NCI-H2227 (cell line): Measurements from ENCODE around the gene ADGRG3.

ENCODE experiments used
- DNase-seq: peaks from one replicate; lab custom pipeline; 2025; ENCODE audit not compliant: unreplicated experiment; lab: John Stamatoyannopoulos, UW

The ADGRG3 gene

DNA sequence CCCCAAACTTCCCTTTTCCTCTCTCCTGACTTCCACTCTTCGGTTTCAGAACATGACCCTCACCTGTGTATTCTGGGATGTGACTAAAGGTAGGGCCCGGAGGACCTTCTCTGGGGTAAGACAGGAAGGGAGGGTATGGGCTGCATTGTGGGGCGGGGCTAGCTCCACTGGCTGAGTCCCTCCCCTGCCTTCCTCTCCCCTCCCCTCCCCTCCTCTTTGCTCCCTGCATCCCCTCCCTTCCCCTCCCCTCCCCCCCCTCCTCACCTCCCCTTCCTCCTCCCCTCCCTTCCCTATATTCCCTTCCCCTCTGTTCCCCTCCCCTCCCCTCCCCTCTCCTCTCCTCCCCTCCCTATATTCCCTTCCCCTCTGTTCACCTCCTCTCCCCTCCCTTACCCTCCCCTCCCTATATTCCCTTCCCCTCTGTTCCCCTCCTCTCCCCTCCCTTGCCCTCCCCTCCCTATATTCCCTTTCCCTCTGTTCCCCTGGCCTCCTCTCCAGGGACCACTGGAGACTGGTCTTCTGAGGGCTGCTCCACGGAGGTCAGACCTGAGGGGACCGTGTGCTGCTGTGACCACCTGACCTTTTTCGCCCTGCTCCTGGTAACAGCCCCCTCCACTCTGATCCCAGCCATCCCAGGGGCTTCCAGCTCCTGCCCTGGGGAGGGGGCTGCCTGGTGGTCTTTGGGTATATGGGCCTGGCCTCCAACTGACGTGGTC, 11.8 kb downstream of the ADGRG3 start:
- DNase-seq = no peak

DNA sequence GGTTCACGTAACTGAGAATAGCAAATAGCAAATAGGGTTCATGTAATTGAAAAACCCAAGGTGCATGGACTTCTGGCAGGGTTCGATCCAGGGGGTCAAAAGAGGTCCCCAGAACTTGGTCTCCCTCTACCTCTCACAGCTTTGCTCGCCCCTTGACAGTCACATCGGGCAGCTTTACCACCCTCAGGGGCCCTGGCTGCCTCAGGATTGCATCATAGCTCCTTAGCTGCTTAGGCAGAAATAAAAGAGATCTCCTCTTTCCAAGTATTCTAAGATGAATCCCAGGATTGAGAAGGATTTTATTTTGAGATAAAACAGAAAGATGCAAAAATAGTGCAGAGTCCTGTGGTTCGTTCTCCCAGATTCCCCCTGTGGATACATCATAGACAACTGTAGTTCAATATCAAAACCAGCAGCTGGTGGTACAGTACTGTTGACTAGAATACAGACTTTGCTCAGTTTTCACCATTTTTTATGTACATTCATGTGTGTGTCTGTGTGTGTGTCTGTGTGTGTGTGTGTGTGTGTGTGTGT, 12.8 kb downstream of the ADGRG3 start:
- DNase-seq = no peak

DNA sequence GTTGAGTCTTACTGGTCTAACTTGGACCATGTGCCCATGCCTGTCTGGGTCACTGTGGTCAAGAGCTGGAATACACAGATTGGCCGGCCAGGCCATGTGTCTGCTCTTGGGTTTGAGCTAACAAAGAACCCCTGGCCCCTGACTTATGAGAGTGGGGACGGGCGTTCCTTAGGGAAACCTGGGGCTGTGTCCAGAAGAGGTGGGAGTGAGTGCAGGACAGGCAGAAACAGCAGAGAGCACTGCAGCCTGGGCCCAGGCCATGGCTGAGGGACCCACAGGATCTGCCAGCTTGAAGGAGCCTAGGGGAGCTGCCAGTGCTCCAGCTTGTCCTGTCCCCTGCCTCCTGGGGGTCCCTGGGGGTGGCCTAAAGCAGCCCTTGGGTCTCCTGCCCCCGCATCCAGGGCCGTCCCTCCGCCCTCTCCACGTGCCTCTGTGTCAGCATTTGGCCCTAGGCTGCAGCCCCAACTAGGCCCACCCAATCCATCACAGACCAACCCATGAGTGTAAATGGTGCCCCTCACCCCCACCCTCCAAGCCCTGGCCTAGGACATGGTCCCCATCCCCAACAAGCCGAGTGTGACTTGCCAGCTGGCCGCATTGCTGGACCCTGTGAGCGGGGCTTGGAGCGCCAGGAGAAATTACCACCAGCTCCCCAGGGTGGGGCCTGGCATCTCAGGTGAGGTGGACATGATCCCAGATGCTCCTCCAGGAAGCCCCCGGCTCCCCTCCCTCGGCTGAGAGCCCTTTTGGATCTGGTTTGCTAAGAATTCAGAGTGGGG, 14.0 kb downstream of the ADGRG3 start:
- DNase-seq = no peak

DNA sequence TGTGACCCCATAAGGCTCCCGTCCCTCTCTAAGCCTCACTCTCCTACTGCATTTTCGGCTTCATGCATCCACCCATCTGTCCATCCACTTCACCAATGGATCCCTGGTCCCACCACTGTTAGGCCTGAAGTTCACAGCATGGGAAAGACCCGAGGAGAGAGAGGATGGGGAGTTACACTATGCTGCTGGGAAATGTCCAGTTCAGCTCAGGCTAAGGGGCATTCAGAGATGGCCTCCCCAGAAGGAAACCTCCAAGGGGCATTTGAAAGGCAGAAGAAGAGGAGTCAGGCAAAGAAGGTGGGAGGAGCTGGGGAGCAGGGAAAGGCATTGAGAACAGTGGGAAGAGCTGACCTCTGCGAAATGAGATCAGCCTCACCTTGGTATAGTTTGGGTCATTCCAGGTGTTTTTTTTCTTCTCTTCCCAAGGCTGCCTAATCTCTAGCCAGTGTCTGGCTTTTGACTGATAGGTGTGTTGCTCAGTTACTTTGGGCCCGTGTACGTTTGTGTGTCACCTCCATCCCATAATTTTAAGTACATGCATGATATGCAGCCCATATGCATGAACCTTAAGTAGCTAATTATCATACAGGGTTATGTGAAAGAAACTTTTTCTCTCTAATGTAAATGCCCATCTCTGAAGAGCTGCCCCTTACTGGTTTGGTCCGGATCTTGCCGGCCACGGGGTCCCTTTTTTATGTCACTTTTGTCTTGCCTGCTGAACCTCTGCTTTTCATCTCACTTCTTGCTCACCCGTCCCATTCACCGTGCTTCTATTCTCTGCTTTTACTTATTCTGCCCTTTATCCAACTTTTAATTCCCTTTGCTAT, 14.9 kb downstream of the ADGRG3 start:
- no peak for DNase-seq

DNA sequence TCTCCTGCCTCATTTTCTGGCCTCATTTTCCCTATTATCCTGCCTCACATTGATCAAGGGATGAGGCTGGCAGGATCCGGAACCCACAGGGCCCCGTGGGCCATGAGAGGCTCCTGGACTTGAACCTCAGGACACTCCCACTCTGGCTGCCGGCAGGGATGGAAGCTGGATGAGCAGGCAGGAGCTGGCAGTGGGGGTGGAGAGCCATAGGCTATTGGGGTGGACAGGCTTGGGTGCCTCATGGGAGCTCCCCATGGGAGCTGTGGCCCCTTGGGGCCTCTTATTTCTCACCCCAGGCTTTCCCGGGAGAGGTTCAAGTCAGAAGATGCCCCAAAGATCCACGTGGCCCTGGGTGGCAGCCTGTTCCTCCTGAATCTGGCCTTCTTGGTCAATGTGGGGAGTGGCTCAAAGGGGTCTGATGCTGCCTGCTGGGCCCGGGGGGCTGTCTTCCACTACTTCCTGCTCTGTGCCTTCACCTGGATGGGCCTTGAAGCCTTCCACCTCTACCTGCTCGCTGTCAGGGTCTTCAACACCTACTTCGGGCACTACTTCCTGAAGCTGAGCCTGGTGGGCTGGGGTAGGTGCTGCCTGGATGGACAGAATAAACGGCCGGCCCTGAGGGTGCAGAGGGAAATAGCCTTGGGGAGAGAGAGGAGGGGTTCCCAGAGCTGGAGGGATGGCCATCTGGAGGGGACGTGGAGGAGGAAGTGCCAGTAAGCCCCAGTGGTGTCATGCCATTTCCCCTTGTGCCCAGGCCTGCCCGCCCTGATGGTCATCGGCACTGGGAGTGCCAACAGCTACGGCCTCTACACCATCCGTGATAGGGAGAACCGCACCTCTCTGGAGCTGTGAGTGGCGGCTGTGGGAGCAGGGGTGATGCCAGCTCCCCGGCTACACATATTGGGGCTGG, 15.8 kb downstream of the ADGRG3 start:
- DNase-seq = no peak

DNA sequence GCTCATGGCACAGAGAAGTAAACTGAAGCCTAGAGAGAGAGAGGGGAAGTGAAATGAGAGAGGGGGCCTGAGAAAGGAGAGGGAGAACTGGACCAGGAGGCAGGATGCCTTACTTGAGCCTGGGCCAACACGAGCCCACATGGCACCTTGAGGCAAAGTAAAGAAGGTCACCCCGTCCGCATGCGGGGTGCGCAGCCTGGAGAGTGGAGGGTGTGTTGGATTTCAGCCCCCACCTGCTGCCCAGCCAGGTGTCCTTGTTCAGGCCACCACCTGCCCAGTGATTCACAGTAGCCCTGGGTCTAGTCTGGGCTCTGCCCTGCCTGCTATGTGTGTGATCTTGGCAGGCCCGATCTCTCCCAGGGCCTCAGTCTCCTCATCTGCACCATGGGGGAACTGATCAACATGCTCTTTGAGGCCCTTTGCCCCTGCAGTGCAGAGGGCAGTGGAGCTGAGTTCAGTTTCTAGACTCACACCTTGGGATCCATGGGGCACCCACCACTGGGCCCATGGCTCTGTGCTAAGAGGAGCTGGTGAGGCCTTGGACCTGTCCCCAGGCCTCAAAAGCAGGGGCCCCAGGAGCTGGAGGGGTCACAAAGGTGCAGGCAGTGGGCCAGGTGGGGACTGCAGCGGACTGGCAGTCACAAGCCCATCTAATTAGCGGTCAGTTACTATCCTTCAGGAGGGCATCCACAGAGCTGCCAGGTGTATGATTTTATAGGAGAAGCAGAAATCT, 16.7 kb downstream of the ADGRG3 start:
- DNase-seq = no peak

DNA sequence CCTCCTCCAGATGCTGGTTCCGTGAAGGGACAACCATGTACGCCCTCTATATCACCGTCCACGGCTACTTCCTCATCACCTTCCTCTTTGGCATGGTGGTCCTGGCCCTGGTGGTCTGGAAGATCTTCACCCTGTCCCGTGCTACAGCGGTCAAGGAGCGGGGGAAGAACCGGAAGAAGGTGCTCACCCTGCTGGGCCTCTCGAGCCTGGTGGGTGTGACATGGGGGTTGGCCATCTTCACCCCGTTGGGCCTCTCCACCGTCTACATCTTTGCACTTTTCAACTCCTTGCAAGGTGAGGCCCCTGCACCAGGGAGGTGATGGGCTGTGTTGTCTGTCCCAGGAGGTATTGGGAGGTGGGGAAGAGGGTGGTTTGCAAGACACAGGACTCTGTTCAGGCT, 17.5 kb downstream of the ADGRG3 start:
- DNase-seq = no peak

DNA sequence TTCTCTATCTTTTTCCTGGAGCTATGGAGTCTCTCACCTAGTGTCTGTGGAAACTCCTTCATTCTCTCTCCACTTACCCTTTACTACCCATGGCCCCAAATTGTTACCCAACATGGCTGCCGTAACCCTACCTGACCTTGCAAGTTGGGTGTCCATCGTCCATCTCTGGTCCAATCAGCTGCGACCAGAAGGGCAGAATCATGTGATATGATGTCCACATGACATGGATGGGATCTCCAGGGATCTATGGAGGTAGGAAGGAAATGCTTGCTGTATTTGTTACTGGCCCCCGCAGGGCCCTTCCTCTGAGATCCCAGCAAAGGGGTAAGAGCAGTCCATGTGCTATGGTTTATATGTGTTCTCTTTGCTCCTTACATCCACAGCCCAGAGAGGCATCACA, 18.5 kb downstream of the ADGRG3 start:
- no peak for DNase-seq

DNA sequence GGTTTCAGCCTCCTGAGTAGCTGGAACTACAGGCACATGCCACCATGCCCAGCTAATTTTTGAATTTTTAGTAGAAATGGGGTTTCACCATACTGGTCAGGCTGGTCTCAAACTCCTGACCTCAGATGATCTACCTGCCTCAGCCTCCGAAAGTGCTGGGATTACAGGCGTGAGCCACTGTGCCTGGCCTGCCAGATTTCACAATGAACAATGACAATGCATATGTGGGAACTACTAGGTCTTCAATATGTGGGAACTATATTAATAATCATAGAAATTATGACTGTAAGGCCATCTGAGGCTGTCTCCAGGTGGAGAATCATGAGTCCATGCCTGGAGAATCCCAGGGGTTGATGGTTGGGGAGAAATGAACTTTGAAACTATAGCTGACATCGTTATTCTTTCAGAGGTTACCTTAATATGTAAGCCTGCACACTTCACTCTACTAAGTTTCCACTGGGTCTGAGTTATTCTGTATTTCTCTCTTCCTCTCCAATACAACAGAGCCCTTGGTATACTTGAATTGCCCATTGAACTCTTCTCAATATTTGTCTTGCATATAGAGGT, 19.3 kb downstream of the ADGRG3 start:
- no peak for DNase-seq

DNA sequence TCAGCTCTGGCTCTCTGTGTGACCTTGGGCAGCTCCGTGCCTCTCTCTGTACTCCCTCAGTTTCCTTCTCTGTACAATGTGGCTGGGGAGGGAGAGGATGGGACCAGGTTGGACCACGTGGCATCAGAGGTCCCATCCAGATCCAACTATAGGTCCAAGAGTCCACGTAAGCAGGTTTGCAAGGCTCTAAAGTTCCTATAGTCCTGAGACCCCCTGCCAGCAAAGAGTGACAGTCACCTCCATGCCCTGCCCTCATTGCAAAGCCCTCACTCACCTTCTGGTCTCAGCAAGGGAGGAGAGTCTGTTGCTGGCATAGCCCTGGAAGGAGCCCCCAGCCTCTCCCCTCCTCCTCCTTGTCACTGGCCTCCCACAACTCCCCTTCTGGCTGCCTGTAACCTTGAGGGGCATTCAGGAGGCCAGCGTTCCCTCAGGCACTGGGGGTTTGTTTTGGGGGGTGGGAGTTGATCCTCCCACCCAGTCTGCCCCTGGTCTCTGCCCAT, 20.4 kb downstream of the ADGRG3 start:
- no peak for DNase-seq

DNA sequence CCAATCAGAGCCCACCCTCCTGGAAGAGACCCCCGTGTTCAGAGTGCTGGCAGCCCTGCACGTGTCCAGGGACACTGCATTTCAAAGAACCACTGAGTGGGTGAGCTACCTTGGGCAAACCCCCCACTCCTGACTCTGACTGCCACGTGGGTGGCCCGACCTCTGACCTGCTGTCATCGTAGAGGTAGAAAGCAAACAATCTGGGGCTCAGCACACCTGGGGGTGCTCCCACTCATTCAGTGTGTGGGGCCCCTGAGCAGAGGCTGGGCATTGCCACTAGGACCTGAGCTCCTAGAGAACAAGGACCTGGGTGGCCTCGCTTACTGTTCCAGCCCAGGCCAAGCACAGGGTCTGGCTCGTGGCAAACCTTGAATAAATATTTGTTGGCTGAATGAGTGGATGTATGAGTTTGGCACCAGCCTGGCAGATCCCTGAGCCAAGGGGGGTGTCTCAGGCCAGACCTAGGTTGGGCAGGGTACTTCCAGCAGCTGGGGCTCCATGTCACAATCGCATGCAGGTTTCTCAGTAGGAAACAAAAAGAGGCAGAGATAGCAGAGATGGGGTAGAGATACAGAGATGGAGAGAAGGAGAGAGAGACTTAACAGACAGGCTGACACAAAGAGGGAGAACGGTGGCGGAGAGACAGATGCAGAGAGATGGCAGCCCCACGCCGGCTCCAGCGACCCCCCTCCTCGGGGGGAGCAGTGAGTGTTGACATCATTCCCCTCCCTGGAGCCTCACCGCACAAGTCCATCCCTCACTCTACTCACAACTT, 21.1 kb downstream of the ADGRG3 start:
- no peak for DNase-seq

DNA sequence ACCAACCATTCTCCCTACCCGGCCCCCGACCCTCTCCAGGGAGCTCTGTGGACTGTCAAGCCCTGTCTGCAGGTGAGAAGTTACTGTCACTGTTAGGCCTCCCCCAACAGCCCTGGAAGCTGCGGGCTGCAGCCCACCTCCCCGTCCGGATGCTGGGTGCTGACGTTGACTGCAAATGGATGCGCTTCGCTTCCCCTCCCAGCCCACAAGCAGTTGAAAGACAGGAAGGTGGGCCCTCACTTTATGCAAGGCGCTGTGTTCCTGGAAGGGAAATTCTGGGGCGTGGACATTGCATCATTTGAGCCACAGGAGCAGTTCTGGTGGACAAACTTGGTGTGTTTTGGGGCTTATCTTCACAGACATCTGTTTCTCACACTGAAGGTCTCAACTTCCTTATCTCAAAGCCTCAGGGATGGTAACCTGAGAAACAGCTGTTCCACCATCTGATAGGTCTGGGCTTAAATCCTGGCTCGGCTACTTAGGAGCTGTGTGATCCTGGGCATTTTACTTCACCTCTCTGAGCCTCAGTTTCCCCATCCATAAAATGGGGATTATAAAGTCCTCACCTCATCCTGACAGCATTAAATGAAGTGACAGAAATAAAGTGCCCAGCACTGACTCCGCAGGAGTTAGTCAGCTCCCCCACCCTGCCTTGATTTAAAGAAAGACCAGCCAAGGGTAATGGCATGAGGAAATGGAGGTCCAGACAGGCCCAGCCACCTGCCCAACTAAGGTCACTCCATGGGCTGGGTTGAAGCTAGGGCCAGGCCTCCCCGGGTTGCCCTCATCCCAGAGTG, 21.9 kb downstream of the ADGRG3 start:
- no peak for DNase-seq

DNA sequence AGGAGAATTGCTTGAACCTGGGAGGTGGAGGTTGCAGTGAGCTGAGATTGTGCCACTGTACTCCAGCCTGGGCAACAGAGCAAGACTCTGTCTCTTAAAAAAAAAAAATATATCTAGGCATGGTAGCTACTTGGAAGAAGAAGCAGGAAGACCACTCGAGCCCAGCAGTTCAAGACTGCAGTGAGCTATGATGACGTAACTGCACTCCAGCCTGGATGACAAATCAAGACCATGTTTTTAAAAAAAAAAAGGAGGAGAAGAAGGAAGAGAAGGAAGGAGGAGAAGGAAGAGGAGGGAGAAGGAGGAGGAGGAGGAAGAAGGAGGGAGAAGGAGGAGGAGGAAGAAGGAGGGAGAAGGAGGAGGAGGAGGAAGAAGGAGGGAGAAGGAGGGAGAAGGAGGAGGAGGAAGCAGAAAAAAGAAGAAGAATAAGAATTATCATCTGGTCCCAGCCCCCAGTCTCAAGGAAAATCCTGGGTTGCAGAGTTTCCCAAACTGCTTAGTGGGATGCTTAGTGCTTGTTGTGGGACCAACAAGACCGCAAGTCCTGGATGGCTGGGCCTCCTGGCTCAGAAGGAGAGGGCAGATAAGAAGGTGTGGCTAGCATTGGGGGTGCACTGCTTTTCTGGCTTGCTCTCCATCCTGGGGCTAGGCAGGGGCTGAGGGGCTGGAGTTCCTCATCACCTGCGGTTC, 22.8 kb downstream of the ADGRG3 start:
- no peak for DNase-seq

DNA sequence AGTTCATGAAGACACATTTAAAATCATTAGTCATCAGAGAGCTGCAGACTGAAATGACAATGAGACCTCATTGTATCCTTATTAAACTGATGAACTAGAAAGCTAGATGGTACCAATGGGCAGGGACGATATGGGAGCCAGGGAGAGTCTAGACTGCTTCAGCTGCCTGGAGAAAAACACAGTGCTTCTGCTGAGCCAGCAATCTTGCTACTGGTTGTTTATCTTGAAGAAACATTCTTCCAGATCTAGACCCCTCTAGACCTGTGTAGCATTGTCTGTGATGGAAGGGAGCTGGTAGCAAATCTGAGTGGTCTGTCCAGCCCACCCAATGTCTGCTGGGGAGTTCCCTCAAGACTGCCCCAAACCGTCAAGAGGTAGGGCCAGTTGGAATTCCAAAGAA, 24.5 kb downstream of the ADGRG3 start:
- DNase-seq = no peak

DNA sequence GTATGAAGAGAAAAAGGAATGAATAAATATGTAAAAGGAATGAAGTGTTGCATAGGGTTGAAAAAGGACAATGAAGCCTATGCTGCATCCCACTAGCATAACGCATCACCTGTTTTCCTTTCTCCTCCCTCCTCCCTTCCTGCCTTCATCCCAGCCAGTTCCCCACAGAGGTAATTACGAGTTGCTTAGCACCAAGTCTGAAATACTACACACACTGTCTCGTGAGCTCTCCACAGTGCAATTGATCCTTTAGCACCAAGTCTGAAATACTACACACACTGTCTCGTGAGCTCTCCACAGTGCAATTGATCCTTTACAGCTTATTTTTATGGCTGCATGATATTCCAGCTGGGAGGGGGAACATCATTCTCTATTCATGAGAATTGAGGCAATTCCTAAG, 25.4 kb downstream of the ADGRG3 start:
- DNase-seq = no peak

DNA sequence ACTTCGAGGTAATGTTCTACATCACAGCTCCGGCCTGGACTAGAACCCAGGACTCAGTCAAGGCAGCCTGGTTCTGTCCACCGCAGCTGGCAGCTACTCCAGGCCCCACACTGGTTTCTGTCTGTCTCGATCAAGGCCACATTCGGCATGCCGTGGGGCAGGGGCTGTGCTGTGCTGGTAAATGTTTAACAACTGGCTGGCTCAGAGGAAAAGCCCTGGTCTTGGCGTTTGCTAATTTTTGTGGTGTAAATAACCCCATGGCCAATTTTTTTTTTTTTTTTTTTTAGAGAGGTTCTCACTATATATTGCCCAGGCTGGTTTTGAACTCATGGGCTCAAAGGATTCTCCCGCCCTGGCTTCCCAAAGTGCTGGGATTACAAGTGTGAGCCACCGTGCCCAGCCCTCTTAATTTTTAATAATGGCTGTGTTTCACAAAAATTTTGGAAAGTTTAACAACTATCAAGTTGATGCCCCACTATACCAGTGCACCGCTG, 26.2 kb downstream of the ADGRG3 start:
- no peak for DNase-seq
